Epithelial cell of esophagus (primary cell): ENCODE data around the gene ACTR8.

Source experiments
- DNase-seq: peaks from one replicate; pipeline ENCODE4 v3.0.0; 2010; ENCODE audit warnings: low read depth
- H3K4me3 ChIP-seq: 2 replicates; pipeline ENCODE4 v1.5.1; 2011; ENCODE audit warnings: mild to moderate bottlenecking, low read length, control low read depth
- CTCF ChIP-seq: IDR thresholded peaks from 2 replicates; pipeline ENCODE4 v1.5.1; 2011; ENCODE audit warnings: low read depth, mild to moderate bottlenecking, low read length, control low read depth, inconsistent platforms; ENCODE audit not compliant: insufficient read depth; ENCODE audit errors: missing control alignments

The ACTR8 gene

GRCh38 chr3:53900666-53901331 lies 18.8 kb upstream of the ACTR8 start:
- no peak for TF ChIP-seq CTCF
- H3K4me3 ChIP-seq, result no peak overlapping the region
- DNase-seq, result no peak

GRCh38 chr3:53899750-53900149 lies 17.8 kb upstream of the ACTR8 start:
- H3K4me3 ChIP-seq, result no peak overlapping the region
- DNase-seq, result no peak
- no peak for TF ChIP-seq CTCF

GRCh38 chr3:53892286-53892637 lies 10.3 kb upstream of the ACTR8 start:
- no peak for TF ChIP-seq CTCF
- no peak for DNase-seq
- peak overlapping the region; percentile 69 for H3K4me3 ChIP-seq

- DNase-seq, result peak; percentile 100
- peak within 1 kb of the TSS; percentile 69 for H3K4me3 ChIP-seq
- TF ChIP-seq CTCF, result no peak
Measured at GRCh38 chr3:53891497-53892285, 9.7 kb upstream of the ACTR8 start, which contains the start of gene SELENOK. SELENOK (minus strand) TSS chr3:53891859.

GRCh38 chr3:53890726-53891475 lies 8.9 kb upstream of the ACTR8 start:
- DNase-seq, result peak; percentile 77
- peak overlapping the region; percentile 69 for H3K4me3 ChIP-seq
- TF ChIP-seq CTCF, result no peak

GRCh38 chr3:53888232-53888631 lies 6.3 kb upstream of the ACTR8 start:
- no peak for TF ChIP-seq CTCF
- H3K4me3 ChIP-seq, result no peak overlapping the region
- DNase-seq, result no peak
